Omental fat pad (tissue), 4 donors: ENCODE results near the gene ICAM2. TPM values are rescaled to one million over a fixed set of nuclear protein-coding genes. Genes with fewer than 3 reads are reported as not detected.

ENCODE experiments used
- ATAC-seq: fragments of 150-250 bp; one replicate; pipeline ENCODE4 v1.9.1; 2016; ENCODE audit warnings: mild to moderate bottlenecking, moderate library complexity; ENCODE audit not compliant: low FRiP score
- DNase-seq: peaks from one replicate; pipeline ENCODE4 v3.0.0-alpha.2; 2019; ENCODE audit warnings: low spot score
- total RNA-seq, 4 donors: library from RNA; depleted of rRNA; stranded (reverse); fragments of >200 nt; gene quantifications; one replicate each; pipeline ENCODE4 v1.1.0, GENCODE V29; 2016
- TF ChIP-seq, protein P1 (sequence below), 3 donors: fragments of 450-650 bp; IDR thresholded peaks; one replicate each; pipeline ENCODE4 v1.5.1; 2016 to 2017; ENCODE audit warnings: antibody characterized with exemption in 3 of 3, mild to moderate bottlenecking in 3 of 3, moderate library complexity in 2 of 3

ICAM2 gene
- total RNA-seq, 4 donors from 2014 or later, result 57.7 to 252 (median 137) TPM

DNA sequence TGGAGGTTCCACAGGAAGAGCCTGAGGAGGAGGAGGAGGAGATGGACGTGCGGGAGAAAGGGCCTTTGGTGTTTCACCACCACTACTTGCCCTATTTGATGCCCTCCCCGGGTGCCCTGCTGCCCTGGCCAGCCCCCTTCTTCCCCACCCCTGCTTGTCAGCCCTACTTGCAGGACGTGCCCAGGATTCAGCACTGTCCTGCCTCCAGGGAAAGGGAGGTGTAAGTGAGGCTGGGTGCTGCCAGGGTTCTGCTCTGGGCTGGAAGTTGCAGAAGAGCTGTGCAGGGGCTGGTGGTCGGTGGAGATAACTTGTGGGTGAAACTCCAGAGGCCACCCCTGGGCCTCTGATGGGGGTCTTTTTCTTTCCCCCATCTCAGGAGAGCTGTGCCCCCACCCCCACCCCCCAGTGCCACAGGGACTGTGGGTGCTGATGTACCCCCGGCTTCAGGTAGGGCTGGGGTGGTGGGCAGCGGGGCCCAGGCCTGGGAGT is 19.3 kb downstream of the ICAM2 start:
- TF ChIP-seq, protein P1, sequence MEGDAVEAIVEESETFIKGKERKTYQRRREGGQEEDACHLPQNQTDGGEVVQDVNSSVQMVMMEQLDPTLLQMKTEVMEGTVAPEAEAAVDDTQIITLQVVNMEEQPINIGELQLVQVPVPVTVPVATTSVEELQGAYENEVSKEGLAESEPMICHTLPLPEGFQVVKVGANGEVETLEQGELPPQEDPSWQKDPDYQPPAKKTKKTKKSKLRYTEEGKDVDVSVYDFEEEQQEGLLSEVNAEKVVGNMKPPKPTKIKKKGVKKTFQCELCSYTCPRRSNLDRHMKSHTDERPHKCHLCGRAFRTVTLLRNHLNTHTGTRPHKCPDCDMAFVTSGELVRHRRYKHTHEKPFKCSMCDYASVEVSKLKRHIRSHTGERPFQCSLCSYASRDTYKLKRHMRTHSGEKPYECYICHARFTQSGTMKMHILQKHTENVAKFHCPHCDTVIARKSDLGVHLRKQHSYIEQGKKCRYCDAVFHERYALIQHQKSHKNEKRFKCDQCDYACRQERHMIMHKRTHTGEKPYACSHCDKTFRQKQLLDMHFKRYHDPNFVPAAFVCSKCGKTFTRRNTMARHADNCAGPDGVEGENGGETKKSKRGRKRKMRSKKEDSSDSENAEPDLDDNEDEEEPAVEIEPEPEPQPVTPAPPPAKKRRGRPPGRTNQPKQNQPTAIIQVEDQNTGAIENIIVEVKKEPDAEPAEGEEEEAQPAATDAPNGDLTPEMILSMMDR (IDR thresholded peaks at IDR 0.05), result no peak
- no peak for ATAC-seq
- no peak for DNase-seq

DNA sequence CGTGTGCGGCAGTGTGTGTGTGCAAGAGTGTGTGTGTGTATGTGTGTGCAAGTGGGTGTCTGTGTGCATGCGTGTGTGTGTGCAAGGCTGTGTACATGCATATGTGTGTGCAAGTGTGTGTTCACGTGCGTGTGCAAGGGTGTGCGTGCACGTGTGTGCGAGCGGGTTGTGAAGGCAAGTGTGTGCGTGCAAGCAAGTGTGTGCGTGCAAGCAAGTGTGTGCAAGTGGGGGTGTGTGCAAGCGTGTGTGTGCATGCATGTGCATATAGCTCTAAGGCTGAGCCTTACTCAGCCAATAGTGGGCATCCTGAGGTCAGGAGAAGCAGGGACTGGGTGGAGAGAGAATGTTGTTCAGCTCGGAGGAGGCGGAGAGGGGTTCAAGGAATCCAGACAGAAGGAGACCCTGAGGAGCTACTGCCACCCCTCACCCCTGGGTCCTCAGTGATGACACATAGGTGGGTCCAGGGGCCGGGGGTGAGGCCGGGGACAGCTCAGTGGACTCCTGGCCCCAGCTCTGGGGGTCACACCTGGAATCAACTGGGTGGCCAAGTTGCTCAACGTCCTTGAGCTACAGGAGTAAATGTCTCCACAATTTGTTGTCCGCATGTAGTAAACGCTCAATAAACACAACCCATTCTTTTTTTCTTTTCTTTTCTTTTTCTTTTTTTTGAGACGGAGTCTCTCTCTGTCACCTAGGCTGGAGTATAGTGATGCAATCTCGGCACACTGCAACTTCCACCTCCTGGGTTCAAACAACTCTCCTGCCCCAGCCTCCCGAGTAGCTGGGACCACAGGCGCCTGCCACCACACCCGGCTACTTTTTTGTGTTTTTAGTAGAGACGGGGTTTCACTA is 20.5 kb downstream of the ICAM2 start:
- TF ChIP-seq, protein P1 (IDR thresholded peaks at IDR 0.05), result no peak
- ATAC-seq (no peak), DNase-seq (peak; percentile 9)

DNA sequence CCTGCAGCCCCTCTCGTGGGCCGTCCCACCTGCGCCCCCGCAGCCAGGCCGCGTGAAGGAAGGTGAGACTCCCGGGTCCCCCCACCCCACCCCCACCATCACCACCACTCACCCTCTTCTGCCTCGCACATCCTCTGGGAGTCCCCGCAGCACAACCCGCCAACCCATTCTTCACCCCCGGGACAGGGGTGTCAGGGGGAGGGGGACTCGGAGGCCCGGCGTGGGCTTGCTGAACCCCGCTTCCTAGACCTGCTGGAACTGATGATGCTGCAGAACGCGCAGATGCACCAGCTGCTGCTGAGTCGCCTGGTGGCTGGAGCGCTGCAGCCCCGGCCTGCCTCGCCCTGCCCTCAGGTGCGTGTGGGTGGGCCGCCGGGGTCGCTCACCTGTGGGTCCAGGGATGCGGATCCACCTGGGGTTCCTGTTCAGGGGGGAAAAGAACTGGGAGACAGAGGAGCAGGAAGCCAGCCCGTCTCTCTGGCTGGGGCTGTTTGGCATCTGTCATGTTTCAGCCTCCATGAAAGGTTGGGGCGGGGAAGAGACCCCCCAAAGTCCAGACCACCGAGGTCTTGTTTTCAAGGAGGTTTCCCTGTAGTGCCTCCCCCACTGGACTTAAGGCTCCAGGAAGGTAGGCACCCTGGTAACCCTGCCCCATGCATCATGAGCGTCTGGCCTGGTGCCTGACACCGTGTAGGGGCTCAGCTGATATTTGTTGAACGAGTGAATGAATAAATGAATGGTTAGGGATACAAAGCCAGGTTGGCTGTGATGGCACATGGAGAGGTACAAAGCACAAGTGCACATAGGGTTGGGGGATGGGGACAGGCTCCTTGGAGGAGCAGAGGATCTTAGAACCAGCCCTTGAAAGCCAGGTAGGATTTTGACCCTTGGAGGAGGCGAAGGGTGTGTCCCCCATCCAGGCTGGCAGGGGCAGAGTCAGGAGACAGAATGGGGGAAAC is 21.4 kb downstream of the ICAM2 start:
- TF ChIP-seq, protein P1 (IDR thresholded peaks at IDR 0.05), result no peak
- DNase-seq (peak; percentile 19), ATAC-seq (no peak)

DNA sequence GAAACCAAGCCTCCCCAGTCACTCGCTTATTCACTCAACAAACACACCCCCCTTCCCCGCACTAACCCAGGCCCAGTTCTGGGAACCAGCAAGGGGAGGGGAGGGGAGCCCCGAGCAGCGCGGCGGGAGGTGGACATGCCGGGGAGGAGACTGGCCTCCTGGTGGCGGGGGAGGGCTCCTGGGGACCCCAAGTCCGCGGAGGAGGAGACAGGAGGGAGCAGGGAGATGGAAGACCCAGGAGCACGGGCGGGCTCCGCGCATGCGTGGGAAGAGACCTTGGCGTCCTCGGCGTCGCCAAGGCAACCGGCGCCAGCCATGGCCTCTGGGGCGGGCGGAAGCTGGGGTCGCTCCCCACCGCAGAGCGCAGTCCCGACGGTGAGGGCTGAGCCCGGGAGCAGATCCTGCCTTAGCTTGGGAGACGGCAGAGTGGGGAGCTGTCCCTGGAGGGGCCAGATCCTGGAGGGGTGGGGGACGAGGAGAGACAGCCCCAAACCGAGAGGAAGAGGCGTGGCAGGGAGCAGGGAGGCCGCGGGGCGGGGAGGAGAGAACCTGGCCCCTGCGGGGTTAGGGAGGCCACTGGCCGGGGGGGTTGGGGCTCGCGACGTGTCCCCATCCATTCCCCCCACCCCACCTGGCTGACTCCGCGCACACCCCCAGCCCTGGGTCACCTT is 22.2 kb downstream of the ICAM2 start, which contains the start of gene PRR29:
Gene PRR29 (plus strand): TSS at position 302 of the 671 bp plus-strand sequence. CDS start 14 bp downstream, at position 316.
- DNase-seq, result peak; percentile 32
- TF ChIP-seq, protein P1 (IDR thresholded peaks at IDR 0.05), result no peak
- ATAC-seq, result peak; percentile 46

DNA sequence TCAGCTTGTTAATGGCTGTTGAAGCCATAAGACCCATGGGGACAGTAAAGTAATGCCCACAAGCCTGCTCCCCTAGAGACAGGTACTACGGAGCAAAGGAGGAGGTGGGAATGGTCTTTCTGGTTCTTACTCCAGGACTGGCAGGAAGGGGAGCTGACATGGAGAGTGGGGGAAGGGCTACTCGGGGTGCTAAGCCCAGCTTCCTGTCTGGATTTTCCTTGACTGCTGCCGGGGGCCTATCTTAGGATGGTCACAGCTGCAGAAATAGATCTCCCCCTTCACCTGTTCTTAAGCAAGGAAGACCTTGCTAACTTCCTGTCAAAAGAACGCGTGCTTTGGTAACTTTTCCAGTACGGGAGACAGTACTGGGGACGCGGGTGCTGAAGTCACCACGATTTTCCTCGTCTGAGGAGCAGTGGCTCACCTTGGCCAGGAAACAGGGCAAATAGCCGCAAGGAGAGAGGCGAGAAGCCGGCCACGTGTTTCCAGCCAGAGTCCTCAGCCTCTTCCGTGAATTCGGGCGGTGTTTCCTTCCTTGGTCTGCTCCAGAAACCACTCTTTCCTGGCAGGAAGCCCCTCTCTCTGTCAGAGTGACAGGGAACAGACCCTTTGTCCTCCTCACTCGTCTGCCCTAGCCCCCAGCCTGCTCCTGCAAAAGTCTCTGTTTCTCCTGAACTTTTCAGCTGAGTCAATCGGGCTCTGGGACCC is 22.9 kb downstream of the ICAM2 start:
- ATAC-seq (no peak), DNase-seq (peak; percentile 21)
- TF ChIP-seq, protein P1 (IDR thresholded peaks at IDR 0.05), result no peak
